HCT116 (cell line): ENCODE measurements around the gene ZSWIM5. TPM values are rescaled to one million over a fixed set of nuclear protein-coding genes. Genes with fewer than 3 reads are reported as not detected.

Experiments used
- ATAC-seq: fragments of 200-7000 bp; cut with Tn5 transposase; 2 replicates; pipeline ENCODE4 v1.9.1; 2020; ENCODE audit warnings: mild to moderate bottlenecking, moderate library complexity
- BruUV-seq: library from RNA; stranded (reverse); fragments of 400-500 nt; replicated peaks from 2 replicates; lab custom pipeline; 2021; lab: Mats Ljungman, UMichigan
- CTCF ChIA-PET: fragments of 300-600 bp; sonication (Branson Sonifier 250); formaldehyde crosslinking; loops from one replicate; lab custom pipeline; 2021; ENCODE audit warnings: antibody characterized with exemption; lab: Charles Lee
- POLR2A ChIA-PET: fragments of 300-600, 350-600 bp; sonication (Branson Sonifier 250); formaldehyde crosslinking; loops from one replicate; lab custom pipeline; 2021; ENCODE audit warnings: antibody characterized with exemption; lab: Charles Lee
- RAD21 ChIA-PET, 2 experiments: fragments of 300-600 bp; sonication (Branson Sonifier 250); formaldehyde crosslinking; loops; one replicate each; lab custom pipeline; 2023; ENCODE audit warnings: low total read pairs in 2 of 2; ENCODE audit not compliant: uncharacterized antibody in 2 of 2, unreplicated experiment in 2 of 2, low non-redundant PET in 1 of 2; lab: Charles Lee
- DNase-seq: peaks from one replicate; pipeline ENCODE4 v3.0.0-alpha.2; 2010; ENCODE audit warnings: low read depth, low spot score
- H2AFZ ChIP-seq: fragments of 200-600 bp; shearing (Covaris generic), sonication (generic); 2 replicates; pipeline ENCODE4 v1.6.1; 2017; ENCODE audit warnings: low read depth, mixed run types, mixed read lengths, antibody characterized with exemption, low read length; ENCODE audit not compliant: poor library complexity, severe bottlenecking
- H3K27ac ChIP-seq: 2 replicates; pipeline ENCODE4 v1.5.1; 2012; ENCODE audit warnings: low read depth, low read length
- H3K27me3 ChIP-seq: fragments of 200-600 bp; sonication (generic); 2 replicates; pipeline ENCODE4 v1.6.1; 2016; ENCODE audit warnings: mixed run types, low read length, mixed read lengths; ENCODE audit not compliant: insufficient read depth
- H3K36me3 ChIP-seq, 2 experiments: fragments of 200-500 bp in 1 of 2; fragments of 200-600 bp in 1 of 2; sonication (Bioruptor generic) in 1 of 2; sonication (generic) in 1 of 2; 2 replicates each; pipeline versions ENCODE4 v1.5.1 to v1.6.1; 2014 to 2016; ENCODE audit warnings: low read length in 2 of 2, inconsistent platforms in 1 of 2, mixed read lengths in 1 of 2, mixed run types in 1 of 2; ENCODE audit not compliant: insufficient read depth in 2 of 2, control insufficient read depth in 1 of 2
- H3K4me1 ChIP-seq, 2 experiments: fragments of 200-600 bp in 1 of 2; sonication (generic) in 1 of 2; 2 replicates each; pipeline versions ENCODE4 v1.5.1 to v1.6.1; 2012 to 2017; ENCODE audit warnings: low read length in 2 of 2, inconsistent platforms in 1 of 2, mild to moderate bottlenecking in 1 of 2, mixed read lengths in 1 of 2, mixed run types in 1 of 2, moderate library complexity in 1 of 2; ENCODE audit not compliant: insufficient read depth in 2 of 2, control insufficient read depth in 1 of 2
- H3K4me2 ChIP-seq: fragments of 200-600 bp; sonication (generic); 2 replicates; pipeline ENCODE4 v1.6.1; 2017; ENCODE audit warnings: mixed run types, low read length, mixed read lengths
- H3K4me3 ChIP-seq, 2 experiments: fragments of 200-600 bp in 1 of 2; sonication (generic) in 1 of 2; replicated peaks in 1 of 2; 2 replicates each; pipeline ENCODE4 v1.5.1; 2011 to 2016; ENCODE audit warnings: low read length in 2 of 2, control low read depth in 1 of 2, low read depth in 1 of 2, mild to moderate bottlenecking in 1 of 2, mixed read lengths in 1 of 2, mixed run types in 1 of 2
- H3K79me2 ChIP-seq: fragments of 200-600 bp; sonication (generic); 2 replicates; pipeline ENCODE4 v1.6.1; 2017; ENCODE audit warnings: mild to moderate bottlenecking, mixed run types, low read length, moderate library complexity, mixed read lengths; ENCODE audit not compliant: insufficient read depth
- H3K9ac ChIP-seq: fragments of 200-600 bp; sonication (generic); 2 replicates; pipeline ENCODE4 v1.6.1; 2016; ENCODE audit warnings: low read length, mixed read lengths
- H3K9me2 ChIP-seq: fragments of 200-600 bp; sonication (generic), shearing (Covaris generic); 2 replicates; pipeline ENCODE4 v1.6.1; 2017; ENCODE audit warnings: mixed run types, mild to moderate bottlenecking, moderate library complexity; ENCODE audit not compliant: insufficient read depth
- H3K9me3 ChIP-seq, 2 experiments: fragments of 200-500 bp in 1 of 2; fragments of 200-600 bp in 1 of 2; sonication (Bioruptor generic) in 1 of 2; sonication (generic) in 1 of 2; 2 replicates each; pipeline ENCODE4 v1.6.1; 2014 to 2017; ENCODE audit warnings: low read length in 2 of 2, mixed read lengths in 2 of 2, inconsistent platforms in 1 of 2, low read depth in 1 of 2, mild to moderate bottlenecking in 1 of 2, mixed run types in 1 of 2, moderate library complexity in 1 of 2; ENCODE audit not compliant: control insufficient read depth in 1 of 2, insufficient read depth in 1 of 2
- H4K20me1 ChIP-seq: fragments of 200-600 bp; sonication (generic), shearing (Covaris generic); 2 replicates; pipeline ENCODE4 v1.6.1; 2017; ENCODE audit warnings: mixed run types, mild to moderate bottlenecking, moderate library complexity; ENCODE audit not compliant: insufficient read depth
- CBX3 ChIP-seq: IDR thresholded peaks from 2 replicates; pipeline ENCODE4 v1.6.1; 2012; ENCODE audit warnings: low read depth
- CEBPB ChIP-seq: IDR thresholded peaks from 2 replicates; pipeline ENCODE4 v1.6.1; 2012; ENCODE audit warnings: low read depth
- POLR2AphosphoS5 ChIP-seq: IDR thresholded peaks from 2 replicates; pipeline ENCODE4 v1.6.1; 2011; ENCODE audit warnings: mild to moderate bottlenecking, low read depth, low read length, moderate library complexity
- RAD21 ChIP-seq: IDR thresholded peaks from 2 replicates; pipeline ENCODE4 v1.6.1; 2012; ENCODE audit warnings: low read depth, mild to moderate bottlenecking
- SIN3A ChIP-seq: IDR thresholded peaks from 2 replicates; pipeline ENCODE4 v1.6.1; 2012; ENCODE audit warnings: low read depth
- SRF ChIP-seq: IDR thresholded peaks from 2 replicates; pipeline ENCODE4 v1.6.1; 2012; ENCODE audit warnings: low read depth
- ZFX ChIP-seq: fragments of 450-650 bp; IDR thresholded peaks from 2 replicates; pipeline ENCODE4 v1.6.1; 2017
- intact Hi-C: fragments of 100-400 bp; cut with micrococcal nuclease; formaldehyde crosslinking; loops from 2 replicates; pipeline ENCODE4 v1.10.0; 2022
- total RNA-seq: library from RNA; stranded (reverse); gene quantifications from one replicate; pipeline ENCODE4 v1.2.1, GENCODE V29; 2021; ENCODE audit not compliant: unreplicated experiment
- TF ChIP-seq, protein P1 (sequence below), 3 experiments: fragments of 200-600 bp in 1 of 3; sonication (generic) in 1 of 3; IDR thresholded peaks in 2 of 3; conservative IDR thresholded peaks in 1 of 3; 2 replicates each; pipeline ENCODE4 v1.5.1; 2012 to 2017; ENCODE audit warnings: low read depth in 2 of 3, low read length in 2 of 3, antibody characterized with exemption in 1 of 3, borderline replicate concordance in 1 of 3, control low read depth in 1 of 3, mild to moderate bottlenecking in 1 of 3, mixed read lengths in 1 of 3, mixed run types in 1 of 3, moderate library complexity in 1 of 3; ENCODE audit not compliant: insufficient read depth in 1 of 3

The ZSWIM5 gene
- total RNA-seq, 1 experiment from 2014 or later: 1.1 TPM

DNA sequence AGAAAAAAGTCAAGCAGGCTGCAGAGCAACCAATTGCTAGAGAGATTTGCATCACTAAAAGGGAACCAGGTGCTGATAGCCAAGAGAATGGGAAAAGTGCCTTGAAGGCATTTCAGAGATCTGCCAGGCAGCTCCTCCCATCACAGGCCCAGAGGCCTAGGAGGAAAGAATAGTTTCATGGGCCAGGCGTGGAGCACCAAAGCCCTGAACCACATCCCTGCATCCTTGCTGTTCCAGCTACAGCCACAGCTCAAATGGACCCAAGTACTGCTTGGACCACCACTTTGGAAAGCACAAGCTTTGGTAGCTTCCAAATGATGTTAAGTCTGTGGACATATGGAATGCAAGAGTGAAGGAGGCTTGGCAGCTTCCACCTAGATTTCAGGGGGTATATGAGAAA lies 29.7 kb upstream of the ZSWIM5 start:
- H3K4me1 ChIP-seq: no peaks in the 10 kb centered on the region
- intact Hi-C loops: no loop called here
- no peak for ATAC-seq
- H4K20me1 ChIP-seq: no peaks in the 10 kb centered on the region
- H3K27ac ChIP-seq: no peak overlapping the region
- H3K9me3 ChIP-seq: no peaks in the 10 kb centered on the region
- H3K79me2 ChIP-seq: no peaks in the 10 kb centered on the region
- H2AFZ ChIP-seq: no peak overlapping the region
- no peak for DNase-seq
- no peak overlapping the region for H3K9ac ChIP-seq
- RAD21 ChIA-PET: no interaction called here
- CTCF ChIA-PET: no interaction called here
- H3K36me3 ChIP-seq: no peaks in the 10 kb centered on the region
- no peak overlapping the region for H3K4me2 ChIP-seq
- POLR2A ChIA-PET: no interaction called here
- H3K27me3 ChIP-seq: no peaks in the 10 kb centered on the region
- no peaks in the 10 kb centered on the region for H3K9me2 ChIP-seq
- no TSS peak for BruUV-seq
- H3K4me3 ChIP-seq: no peak overlapping the region
- TF ChIP-seq ZFX (no peak), CEBPB (no peak), SRF (no peak), POLR2AphosphoS5 (no peak), SIN3A (no peak), CBX3 (no peak)
- TF ChIP-seq, all 23 proteins: peak for 0

DNA sequence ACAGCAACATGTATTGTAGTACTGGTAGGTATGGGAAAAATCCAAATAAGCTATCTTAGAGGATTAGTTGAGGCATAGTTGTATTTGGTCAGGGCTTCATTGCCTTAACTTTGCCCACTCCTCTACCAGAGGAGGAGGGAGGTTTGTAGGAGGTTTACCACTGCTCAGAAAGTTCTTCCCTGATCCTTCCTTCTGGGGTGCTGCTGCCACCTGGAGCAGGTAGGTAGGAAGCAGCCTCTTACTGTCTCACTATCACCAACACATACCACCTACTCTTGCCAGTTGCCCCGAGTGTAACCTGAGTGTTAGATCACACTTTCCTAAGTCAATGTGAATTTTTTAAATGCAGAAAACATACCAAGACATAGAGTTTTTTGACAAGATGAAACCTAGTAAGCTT lies 24.1 kb upstream of the ZSWIM5 start:
- BruUV-seq: no TSS peak
- Histone ChIP-seq H3K9me3 (no peaks in the 10 kb centered on the region), H3K27ac (no peak overlapping the region), H2AFZ (no peak overlapping the region), H3K9ac (no peak overlapping the region), H3K36me3 (no peaks in the 10 kb centered on the region), H4K20me1 (no peaks in the 10 kb centered on the region), H3K27me3 (no peaks in the 10 kb centered on the region), H3K4me3 (no peak overlapping the region), H3K9me2 (no peaks in the 10 kb centered on the region), H3K4me1 (no peaks in the 10 kb centered on the region), H3K4me2 (no peak overlapping the region), H3K79me2 (no peaks in the 10 kb centered on the region)
- ChIA-PET POLR2A (no interaction called here), RAD21 (no interaction called here), CTCF (no interaction called here)
- intact Hi-C loops: loop anchor here (1.0 kb wide), 2 partner anchors 212 to 216 kb away; no protein-coding TSS in a partner anchor
- TF ChIP-seq RAD21 (peak; percentile 73), POLR2AphosphoS5 (no peak)
- TF ChIP-seq, protein P1, sequence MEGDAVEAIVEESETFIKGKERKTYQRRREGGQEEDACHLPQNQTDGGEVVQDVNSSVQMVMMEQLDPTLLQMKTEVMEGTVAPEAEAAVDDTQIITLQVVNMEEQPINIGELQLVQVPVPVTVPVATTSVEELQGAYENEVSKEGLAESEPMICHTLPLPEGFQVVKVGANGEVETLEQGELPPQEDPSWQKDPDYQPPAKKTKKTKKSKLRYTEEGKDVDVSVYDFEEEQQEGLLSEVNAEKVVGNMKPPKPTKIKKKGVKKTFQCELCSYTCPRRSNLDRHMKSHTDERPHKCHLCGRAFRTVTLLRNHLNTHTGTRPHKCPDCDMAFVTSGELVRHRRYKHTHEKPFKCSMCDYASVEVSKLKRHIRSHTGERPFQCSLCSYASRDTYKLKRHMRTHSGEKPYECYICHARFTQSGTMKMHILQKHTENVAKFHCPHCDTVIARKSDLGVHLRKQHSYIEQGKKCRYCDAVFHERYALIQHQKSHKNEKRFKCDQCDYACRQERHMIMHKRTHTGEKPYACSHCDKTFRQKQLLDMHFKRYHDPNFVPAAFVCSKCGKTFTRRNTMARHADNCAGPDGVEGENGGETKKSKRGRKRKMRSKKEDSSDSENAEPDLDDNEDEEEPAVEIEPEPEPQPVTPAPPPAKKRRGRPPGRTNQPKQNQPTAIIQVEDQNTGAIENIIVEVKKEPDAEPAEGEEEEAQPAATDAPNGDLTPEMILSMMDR (IDR thresholded peaks at IDR 0.05 in 2 of 3, conservative IDR thresholded peaks at IDR 0.05 in 1 of 3; ENCODE audit: borderline replicate concordance in 1 of 3, insufficient read depth in 1 of 3, low read depth in 2 of 3, low read length in 2 of 3): peak; percentile 24 to 43 (median 41); a peak in 4 of 6 replicates
- ATAC-seq (peak; percentile 74), DNase-seq (no peak)
